GM20000 (cell line): ENCODE results near the gene EFCAB12.

Experiments used
- DNase-seq: peaks from one replicate; pipeline ENCODE4 v3.0.0; 2012; ENCODE audit warnings: low spot score
- CTCF ChIP-seq: IDR thresholded peaks from 2 replicates; pipeline ENCODE4 v1.5.1; 2012; ENCODE audit warnings: mild to moderate bottlenecking, control low read depth; ENCODE audit errors: extremely low read depth, missing control alignments

The EFCAB12 gene

GRCh38 chr3:129428376-129429079 is at the start of gene EFCAB12:
TSS of gene EFCAB12 (minus strand) at chr3:129428636. CDS start at chr3:129428488, 148 bp downstream.
- no peak for TF ChIP-seq CTCF
- DNase-seq, result peak; percentile 79

GRCh38 chr3:129476586-129476985 is 48.1 kb upstream of the EFCAB12 start:
- DNase-seq, result no peak
- TF ChIP-seq CTCF, result no peak

- DNase-seq, result no peak
- no peak for TF ChIP-seq CTCF
Observed at GRCh38 chr3:129475863-129476262, 47.4 kb upstream of the EFCAB12 start.

GRCh38 chr3:129474984-129475804 is 46.8 kb upstream of the EFCAB12 start:
- TF ChIP-seq CTCF, result no peak
- DNase-seq, result no peak

- DNase-seq, result no peak
- no peak for TF ChIP-seq CTCF
Observed at GRCh38 chr3:129473769-129474152, 45.3 kb upstream of the EFCAB12 start.

GRCh38 chr3:129473067-129473768 is 44.8 kb upstream of the EFCAB12 start:
- no peak for TF ChIP-seq CTCF
- no peak for DNase-seq

- TF ChIP-seq CTCF, result no peak
Observed at GRCh38 chr3:129470861-129471260, 42.4 kb upstream of the EFCAB12 start.

More at GRCh38 chr3:129470861-129471260, 42.4 kb upstream of the EFCAB12 start:
- DNase-seq, result no peak
